GM21390 (cell line): Measurements from ENCODE around the gene MAN1A1.
"Not testable (repeated sequence)": the region's sequence is repeated elsewhere in the genome, so short reads cannot be mapped to it uniquely, and the experiment has no call there.

ENCODE experiments used
- ATAC-seq: cut with Tn5 transposase; IDR thresholded peaks from one replicate; pipeline ENCODE4 v1.9.1; 2021; ENCODE audit not compliant: unreplicated experiment

Gene MAN1A1

DNA sequence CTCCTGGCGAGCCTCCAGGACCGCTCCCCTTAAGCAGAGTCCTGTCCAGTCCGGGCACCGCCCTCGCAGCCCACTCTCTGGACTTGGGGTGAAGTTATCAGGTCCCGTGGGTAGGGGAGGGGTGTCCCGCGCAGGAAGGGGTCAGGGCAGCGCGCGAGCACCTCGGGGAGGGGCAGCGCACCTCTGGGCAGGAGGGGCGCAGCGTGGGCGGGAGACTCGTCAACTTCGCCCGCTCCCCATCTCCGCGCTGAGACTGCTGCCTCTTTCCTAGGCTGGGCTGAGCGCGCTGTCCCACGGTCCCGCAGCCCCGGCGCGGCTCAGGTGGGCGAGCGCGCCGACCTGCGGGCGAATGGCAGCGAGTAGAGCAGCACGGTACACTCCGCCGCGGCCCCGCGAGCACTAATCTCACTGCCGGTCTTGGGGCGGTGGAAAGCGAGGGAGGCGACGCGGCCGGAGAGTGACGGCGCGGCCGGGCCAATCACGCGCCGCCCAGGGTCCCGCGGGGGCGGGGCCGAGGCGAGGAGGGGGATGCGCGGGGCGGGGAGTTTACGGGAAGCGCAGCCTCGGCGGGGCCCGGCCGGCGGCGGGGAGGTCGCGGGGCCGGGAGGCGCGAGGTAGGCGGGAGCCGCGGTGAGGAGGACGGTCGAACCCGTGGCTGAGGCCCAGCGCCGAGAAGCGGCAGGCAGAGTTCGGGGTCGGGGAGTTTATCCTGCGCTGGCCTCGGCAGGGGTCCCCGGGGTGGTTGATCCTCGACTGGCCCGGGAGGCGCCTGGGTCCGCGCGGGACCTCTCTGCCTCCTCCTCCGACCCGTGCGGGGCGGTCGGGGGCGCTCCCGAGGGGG, at the start of gene MAN1A1:
MAN1A1 (minus strand) TSS at position 401 of the 841 bp plus-strand sequence. CDS start 696 bp downstream, outside the sequence.
- ATAC-seq = peak; percentile 69

DNA sequence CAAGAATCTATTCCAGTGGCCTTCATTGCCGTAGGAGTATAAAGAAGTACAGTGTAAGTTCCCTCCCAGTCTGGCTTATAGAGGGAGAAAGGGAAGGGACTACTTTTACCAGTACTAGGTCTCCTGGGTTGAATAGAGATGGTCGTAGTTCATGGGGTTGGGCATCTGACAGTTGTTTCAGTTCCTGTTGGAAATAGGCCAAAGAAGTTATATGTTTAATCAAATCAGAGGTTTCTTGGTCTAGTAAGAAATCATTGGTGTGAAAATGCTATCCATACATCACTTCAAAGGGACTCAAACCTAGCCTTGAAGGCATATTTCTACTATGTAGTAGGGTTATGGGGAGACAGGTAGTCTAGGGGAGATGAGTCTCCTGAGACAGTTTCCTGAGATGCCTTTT, 45.6 kb upstream of the MAN1A1 start:
- ATAC-seq = peak; percentile 55

DNA sequence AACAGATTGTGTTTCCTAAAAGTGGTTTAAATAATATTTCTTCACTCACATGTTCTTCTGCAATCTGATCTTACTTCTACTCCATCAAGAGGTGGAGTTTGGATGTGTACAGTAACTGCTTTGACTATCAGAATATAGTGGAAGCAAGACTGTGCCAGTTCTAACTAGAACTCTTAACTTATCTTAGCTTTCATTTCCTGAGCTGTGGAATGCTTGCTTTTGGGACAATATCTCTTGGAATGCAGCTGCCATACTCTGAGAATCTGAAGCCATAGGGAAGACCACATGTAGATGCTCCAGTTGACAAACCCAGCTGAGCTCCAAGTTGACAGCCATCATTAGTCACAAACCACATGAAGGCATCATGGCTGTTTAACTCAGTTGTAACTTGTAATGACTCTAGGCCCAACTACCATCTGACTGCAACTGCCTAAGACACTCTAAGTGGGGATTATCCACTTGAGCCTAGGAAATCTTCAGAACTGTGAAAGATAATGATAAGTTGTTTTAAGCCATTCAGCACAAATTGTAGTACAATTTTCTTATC, 40.8 kb upstream of the MAN1A1 start:
- no peak for ATAC-seq

DNA sequence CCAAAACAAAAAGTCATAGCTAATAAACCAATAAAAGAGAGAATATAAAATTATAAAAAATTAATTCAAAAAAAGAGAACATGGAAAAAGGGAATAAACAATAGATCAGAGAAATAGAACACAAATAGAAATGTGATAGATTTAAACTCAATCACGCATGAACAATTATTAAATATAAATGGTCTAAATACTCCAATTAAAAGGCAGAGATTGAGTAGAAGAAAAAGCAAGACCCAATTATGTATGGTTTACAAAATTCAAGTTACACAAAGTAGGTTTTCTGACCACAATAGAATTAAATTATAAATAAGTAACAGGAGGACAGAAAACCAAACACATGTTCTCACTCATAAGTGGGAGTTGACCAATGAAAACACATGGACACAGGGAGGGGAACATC, 36.4 kb upstream of the MAN1A1 start:
- no peak for ATAC-seq

DNA sequence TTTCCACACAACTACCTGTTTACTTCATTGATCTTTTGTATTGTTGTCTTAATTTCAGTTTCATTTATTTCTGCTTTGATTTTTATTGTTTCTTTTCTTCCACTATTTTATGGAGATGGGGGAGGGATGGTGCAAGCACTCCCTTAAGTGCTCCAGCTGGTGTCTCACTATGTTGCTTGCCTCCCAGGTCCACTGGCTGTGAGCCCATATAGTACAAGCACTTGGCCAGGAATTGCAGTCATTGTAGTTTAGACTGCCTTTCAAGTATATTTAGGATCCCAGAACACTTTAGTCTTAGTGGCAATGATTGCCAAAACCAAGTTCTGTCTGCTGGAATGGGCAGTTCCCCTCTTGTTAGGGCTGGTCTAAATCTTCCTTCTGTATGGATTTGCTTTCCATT, 34.9 kb upstream of the MAN1A1 start:
- no peak for ATAC-seq

DNA sequence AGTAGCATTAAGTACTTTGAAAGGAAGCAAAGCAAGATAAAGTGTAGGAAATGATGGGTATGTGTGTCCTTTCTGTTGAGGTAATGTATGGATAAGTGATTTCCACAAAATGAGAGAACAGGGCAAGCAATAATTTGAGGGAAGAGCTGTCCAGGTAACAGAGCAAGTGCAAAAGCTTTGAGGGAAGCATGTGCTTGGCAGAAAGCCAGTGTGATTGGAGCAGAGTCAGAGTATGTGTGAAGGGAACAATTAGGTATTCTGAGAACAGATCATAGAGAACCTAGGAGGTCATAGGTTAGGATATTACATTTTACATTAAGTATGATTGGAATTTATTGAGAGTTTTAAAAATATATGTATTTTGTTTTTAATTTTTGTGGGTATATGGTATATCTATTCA, 30.2 kb upstream of the MAN1A1 start:
- ATAC-seq = no peak

DNA sequence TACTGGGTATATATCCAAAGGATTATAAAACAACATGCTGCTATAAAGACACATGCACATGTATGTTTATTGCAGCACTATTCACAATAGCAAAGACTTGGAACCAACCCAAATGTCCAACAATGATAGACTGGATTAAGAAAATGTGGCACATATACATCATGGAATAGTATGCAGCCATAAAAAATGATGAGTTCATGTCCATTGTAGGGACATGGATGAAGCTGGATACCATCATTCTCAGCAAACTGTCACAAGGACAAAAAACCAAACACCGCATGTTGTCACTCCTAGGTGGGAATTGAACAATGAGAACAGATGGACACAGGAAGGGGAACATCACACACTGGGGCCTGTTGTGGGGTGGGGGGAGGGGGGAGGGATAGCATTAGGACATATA, 27.5 kb upstream of the MAN1A1 start:
- ATAC-seq = not testable (repeated sequence)

DNA sequence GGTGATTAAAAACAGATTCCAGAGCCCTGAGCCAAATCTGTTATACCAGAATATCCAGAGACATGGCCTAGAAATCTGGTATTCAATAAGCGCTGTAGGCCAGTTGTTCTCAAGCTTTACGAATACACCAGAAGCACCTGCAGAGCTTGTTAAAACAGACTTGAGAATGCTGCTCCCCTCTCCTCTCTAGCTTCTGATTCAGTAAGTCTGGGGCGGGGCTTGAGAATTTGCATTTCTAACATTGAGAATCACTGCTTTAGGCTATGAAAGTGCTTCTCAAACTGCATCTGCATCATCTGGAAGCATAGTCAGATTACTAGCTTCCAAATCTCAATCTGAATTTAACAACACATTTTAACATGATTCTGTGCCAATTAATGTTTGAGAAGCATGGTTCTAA, 20.5 kb upstream of the MAN1A1 start:
- ATAC-seq = no peak

DNA sequence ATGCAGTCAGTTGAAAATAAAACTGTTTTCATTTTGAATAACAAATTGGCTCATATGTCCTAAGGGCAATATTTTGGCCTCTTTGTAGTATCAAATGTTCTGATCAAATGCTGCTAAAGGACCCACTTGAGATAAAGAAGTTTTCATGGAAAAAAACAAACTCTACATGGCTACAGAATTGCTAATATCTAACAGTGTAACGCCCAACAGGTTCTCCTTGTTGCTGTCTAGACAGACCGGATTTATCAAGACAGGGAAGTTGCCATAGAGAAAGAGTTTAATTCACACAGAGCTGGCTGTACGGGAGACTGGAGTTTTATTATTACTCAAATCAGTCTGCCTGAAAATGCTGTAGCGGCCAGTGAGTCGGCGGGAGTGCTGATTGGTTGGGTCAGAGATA, 19.4 kb upstream of the MAN1A1 start:
- no peak for ATAC-seq

DNA sequence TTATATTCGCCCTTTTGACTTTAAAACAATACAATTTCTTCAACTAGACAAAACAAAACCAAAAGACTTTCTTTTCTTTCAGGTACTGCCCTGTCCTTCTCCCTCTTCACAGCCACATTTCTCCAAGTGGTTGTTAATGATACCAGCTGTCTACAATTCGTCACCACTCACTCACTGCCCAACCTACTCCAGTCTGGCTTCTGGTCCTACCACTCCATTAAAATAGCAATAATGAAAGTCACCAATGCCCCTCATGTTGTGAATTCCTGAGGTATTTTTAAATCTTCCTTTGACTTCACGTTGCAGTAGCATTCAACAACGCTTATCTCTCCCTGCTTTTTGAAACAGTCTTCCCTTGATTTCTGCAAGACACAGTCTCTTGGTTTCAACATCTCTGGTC, 11.6 kb upstream of the MAN1A1 start:
- ATAC-seq = no peak

DNA sequence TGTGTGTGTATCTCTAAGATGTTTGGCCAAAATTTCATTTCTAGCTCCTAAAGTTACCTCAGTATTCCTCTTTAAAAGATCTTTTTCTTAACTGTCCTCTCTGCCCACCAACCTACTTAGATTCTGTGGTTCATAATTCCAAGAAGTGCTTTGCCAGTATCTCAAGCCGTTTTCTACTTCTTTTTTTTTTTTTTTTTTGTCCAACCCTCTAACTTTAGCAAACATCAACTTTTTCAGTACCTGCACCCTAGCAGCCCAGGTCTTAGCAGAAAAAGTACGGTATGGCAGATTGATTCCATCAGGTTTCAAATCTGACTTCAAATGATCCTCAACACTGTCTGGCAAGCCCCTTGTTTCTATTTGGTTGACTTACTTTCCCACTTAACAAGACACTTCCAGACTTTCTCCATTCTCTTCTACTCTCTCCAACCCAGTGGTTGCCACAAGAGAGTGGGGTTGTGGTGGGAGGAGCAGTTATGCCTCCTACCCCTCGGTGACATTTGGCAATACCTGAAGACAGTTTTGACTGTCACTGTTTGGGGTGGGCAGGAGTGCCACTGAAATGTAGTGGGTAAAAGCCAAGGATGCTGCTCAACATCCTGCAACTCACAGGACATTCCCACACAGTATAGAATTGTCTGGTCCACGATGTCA, 10.8 kb upstream of the MAN1A1 start:
- ATAC-seq = no peak

DNA sequence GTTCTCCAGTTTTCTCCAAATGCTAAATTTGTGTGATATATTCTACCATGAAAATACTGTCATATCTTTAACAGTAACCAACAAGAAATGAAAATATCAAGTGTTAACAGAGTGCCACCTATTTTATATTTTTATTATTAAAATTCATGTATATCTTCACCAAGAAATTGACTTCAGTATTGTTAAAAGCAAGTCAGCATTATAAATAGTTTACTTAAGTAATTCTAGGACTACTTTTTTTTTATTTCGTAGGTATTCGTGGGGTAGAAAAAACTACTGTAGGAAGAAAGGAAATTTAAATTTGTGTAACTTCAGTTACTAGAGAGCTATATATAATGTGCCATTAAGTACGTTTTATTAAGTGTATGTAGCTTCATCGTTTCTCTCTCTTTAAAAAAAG, 6.3 kb upstream of the MAN1A1 start:
- no peak for ATAC-seq

DNA sequence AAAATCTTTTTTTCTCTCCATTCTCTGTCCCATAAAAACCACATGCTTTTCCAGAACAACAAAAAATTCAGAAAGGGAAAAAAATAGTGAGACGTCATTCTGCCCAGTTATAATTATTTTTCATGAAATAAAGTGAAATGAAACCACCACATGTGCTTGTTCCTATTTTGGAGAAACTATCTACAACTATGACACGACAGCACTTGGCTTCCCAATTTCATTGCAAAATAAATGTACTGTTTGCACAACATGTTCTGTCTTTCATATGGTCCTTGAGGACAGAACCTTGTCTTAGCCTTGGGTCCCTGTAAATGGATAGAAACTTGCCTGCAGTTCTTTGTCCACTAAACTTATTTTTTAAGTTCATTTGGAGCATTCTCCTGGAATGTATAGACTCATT, 5.6 kb upstream of the MAN1A1 start:
- ATAC-seq = no peak

DNA sequence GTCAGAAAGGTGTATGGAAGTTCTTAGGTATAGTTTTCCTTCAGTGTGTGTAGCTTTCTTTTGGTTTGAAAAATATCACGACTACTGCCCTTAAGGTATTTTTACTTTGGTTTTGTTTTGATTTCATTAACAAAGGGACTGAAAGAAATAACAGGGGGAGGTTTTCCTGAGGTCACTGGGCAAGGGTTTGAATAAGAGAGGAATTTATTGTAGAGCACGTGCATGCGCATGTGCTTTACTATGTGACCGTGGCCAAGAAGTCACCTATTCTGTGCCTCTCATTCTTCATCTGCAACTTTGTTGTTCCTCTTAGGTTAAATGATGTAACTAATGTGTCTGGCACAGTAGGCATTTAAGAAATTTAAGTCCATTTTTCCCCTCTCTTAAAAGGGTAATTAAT, 4.1 kb upstream of the MAN1A1 start:
- ATAC-seq = no peak

DNA sequence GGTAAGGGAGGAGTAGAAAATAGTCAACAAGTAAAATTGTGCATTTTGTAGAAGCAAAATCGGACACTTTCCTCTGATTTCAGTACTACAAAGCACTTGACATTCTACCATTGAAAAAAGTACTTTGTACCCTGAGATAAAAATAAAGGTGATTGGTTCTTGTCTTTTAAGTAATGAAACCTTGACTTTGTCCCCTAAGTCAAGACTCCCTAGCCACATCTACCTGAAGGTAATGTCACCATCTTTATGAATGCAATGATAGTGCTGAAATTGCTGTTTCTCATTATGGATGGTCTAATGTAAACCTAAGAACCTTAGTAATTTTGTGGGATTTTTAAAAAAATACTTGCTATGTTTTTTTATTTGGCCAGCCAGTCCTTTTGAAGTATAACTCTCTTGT, 2.4 kb upstream of the MAN1A1 start:
- ATAC-seq = no peak

DNA sequence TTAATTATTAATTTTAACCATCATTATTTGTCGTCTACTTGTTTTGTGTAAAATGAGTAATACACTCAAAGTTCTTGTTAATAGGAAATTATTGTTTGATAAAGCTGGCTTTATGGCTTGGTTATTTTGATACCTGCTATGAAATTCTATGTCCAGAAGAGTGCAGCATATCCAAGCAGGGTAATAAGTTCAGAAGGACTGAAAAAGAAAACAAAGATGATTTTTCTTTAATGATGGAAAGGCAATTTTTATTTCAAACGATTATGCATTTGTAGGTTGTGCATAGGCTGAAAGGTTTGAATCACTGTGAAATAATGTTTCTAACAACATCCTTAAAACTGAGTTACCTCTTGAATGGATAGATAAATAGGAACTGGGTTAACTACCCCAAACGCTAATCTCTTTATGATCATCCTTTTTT, 1.4 kb upstream of the MAN1A1 start:
- no peak for ATAC-seq

DNA sequence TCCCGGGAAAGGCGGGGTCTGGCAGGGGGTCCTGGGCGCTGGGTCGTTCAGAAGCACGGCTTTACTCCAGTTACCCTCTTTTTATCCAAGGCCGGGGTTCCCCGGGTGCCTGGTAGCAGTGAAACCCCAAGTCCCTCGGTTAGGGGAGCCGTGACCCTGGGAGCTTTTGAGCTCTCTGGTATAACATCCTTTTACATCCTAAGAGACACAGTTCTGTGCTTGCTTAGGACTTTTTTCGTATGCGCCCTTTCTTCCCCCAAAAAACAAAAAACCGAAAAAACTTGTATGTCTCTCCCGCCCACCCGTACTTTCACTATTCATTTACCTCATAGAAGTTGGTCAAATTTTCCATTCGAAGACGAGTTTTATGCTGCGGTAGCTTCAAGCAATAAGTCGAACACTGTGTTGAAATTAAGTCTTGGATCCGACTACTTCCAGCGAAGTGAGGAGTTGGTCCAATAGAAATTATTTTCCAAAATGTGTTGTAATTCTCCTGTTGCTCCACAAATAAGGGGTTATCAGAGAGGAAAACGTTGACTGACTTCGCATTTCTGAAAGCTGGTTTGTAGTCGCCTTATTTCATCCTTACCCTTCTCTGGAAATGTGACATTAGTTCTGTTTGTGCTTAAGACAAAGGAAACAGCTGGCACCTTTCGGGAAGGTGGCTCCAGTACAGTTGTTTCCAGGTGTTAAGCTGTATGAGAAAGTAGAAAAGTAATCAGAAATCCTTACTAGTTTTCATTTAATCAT, 816 bp upstream of the MAN1A1 start:
- peak; percentile 5 for ATAC-seq

DNA sequence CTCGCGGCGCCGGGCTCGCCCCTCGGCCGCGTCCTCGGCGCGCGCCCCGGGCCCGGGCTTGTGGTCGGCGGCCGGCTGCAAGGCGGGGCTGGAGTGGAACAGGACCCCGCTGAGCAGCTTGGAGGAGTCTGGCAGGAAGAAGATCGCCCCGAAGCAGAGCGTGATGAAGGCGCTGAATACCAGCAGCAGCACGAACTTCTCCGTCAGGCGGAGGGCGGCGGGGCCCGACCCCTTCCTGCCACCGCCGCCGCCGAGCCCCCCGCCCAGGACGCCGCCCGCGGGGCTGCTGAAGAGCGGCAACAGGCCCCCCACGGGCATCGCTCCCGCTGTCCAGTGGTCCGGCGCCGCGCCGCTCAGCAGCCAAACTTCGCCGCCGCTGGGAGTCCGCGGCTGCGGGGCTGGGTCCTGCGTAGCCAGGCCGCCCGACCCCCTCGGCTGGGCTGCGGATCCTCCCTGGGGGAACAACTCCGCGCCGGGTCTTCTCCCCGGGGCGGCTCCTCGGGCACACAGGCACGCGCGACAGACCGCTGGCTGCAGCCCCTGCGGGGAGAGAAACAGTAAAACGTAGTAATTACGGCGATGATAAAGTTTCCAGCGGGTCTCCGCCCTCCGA, 707 bp downstream of the MAN1A1 start:
- peak; percentile 0 for ATAC-seq

DNA sequence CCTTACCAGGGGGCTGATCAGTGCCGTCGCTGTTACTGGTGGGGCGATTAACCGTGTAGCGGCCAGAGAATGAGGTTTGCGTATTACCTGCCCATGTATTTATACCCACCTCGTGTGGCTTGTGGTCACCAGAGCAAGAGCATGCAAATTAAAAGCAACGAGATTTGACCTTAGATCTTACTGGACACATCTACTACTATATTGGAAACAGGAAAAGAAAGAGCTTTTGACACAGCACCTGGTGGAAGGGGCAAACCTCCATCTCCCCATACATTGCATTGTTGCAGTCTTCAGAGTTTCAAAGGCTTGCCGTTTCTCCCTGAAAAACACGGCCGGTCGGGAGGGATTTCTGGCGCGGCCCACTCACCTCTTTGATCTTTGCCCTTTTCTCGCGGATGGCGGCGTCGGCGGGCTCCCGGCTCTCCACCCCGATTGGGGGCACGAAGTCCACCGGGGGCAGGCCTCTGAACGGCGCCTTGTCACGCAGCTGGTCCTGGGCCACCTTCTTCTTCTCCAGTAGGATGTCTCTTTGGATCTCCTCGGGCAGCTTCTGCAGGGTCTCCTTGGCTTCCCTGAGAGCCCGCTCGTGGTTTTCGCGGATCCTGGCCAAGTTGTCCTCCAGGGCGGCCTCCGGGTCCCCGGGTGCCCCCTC, 1.3 kb downstream of the MAN1A1 start:
- peak; percentile 24 for ATAC-seq

DNA sequence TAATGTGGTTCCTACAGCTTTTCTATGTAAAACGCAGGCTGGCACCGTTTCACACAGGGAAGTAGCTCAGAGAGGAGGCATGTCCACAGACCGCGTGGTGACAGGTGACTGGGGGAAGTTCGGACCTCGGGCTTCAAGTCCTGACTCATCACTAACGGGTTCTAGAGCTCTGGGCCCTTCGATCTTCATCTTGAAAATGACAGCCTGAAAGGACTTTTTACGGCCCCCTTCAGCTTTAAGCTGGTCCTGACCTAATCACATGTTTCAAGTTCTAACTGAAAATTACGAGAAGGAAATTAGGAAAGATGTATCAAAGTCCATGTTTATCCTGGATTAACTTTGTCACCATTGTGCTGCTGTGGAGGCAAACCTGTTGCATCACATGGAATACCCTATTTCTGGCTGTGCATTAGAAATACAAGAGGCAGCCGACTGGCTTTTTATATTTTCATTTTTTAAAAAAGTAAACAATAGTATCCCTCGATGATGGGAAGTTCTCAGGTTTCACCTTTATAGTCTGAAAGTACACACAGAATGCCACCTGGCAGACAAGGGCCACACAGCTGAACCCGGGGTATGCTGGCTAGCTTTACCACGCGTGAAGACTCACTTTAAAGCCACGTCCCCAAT, 2.0 kb downstream of the MAN1A1 start:
- no peak for ATAC-seq
